ENCODE measurements around the gene MT1E.

The MT1E gene

GRCh38 chr16:56576585-56577299 is 48.8 kb upstream of the MT1E start (continued):
- TF ChIP-seq ZNF23 (tag by site-specific recombination; IDR thresholded peaks at IDR 0.05; ENCODE audit: borderline replicate concordance) (no peak), ZNF664 (tag by site-specific recombination; IDR thresholded peaks at IDR 0.05) (no peak), ZNF610 (tag by site-specific recombination; IDR thresholded peaks at IDR 0.05; ENCODE audit: borderline replicate concordance) (no peak), CTCF (tag by site-specific recombination; IDR thresholded peaks at IDR 0.05) (peak; percentile 37; the same call in 1 of the 2 replicates), ZXDB (tag by site-specific recombination; IDR thresholded peaks at IDR 0.05) (no peak), ZFP69B (tag by site-specific recombination; IDR thresholded peaks at IDR 0.05) (no peak), ZNF266 (tag by site-specific recombination; IDR thresholded peaks at IDR 0.05; ENCODE audit: low read depth) (no peak), ZNF248 (tag by site-specific recombination; IDR thresholded peaks at IDR 0.05) (no peak), HOXA7 (CRISPR knock-in tag; IDR thresholded peaks at IDR 0.05; ENCODE audit: borderline replicate concordance) (no peak), SP3 (tag by site-specific recombination; IDR thresholded peaks at IDR 0.05) (peak; percentile 27; the same call in 1 of the 2 replicates), REST (tag by site-specific recombination; IDR thresholded peaks at IDR 0.05) (no peak), KLF10 (tag by site-specific recombination; IDR thresholded peaks at IDR 0.05) (no peak), ZSCAN4 (tag by site-specific recombination; IDR thresholded peaks at IDR 0.05) (no peak), ZNF560 (tag by site-specific recombination; IDR thresholded peaks at IDR 0.05; ENCODE audit: borderline replicate concordance) (no peak), ZNF777 (tag by site-specific recombination; IDR thresholded peaks at IDR 0.05; ENCODE audit: borderline replicate concordance) (no peak), ZFP3 (tag by site-specific recombination; IDR thresholded peaks at IDR 0.05; ENCODE audit: low read depth) (no peak), PATZ1 (tag by site-specific recombination; IDR thresholded peaks at IDR 0.05) (no peak)

- POLR2A ChIA-PET: no interaction called here
- Histone ChIP-seq H3K4me3 (ENCODE audit: low read depth, low read length) (no peak overlapping the region), H3K4me1 (ENCODE audit: control insufficient read depth, insufficient read depth, low read length) (no peaks in the 10 kb centered on the region), H3K27ac (ENCODE audit: extremely low read depth, low read depth, low read length) (no peak overlapping the region), H3K36me3 (ENCODE audit: control insufficient read depth in 2 of 2, insufficient read depth in 1 of 2, low read length in 2 of 2) (no peaks in the 10 kb centered on the region), H3K9me3 (ENCODE audit: control insufficient read depth, insufficient read depth, low read depth, low read length) (no peaks in the 10 kb centered on the region)
- CTCF ChIA-PET: interaction anchor here (0.6 to 3.6 kb wide), 32 partner anchors 9 to 595 kb away, joined by 3 to 66 read pairs (median 4); partner anchors contain the start of genes MT1A and MT2A
- TF ChIP-seq ZNF19 (tag by site-specific recombination; IDR thresholded peaks at IDR 0.05; ENCODE audit: low read depth) (no peak), ZBTB49 (tag by site-specific recombination; IDR thresholded peaks at IDR 0.05; ENCODE audit: low read depth) (no peak), ZNF639 (tag by site-specific recombination; IDR thresholded peaks at IDR 0.05) (no peak), SP2 (tag by site-specific recombination; IDR thresholded peaks at IDR 0.05) (no peak), BCL11B (tag by site-specific recombination; IDR thresholded peaks at IDR 0.05; ENCODE audit: low read depth) (no peak), WT1 (tag by site-specific recombination; IDR thresholded peaks at IDR 0.05) (no peak), ZNF423 (tag by site-specific recombination; IDR thresholded peaks at IDR 0.05) (no peak)
Measured at GRCh38 chr16:56577300-56577625, 48.3 kb upstream of the MT1E start.

All from HEK293 (cell line).